ENCODE results near the gene RIPK3. TPM values are rescaled to one million over a fixed set of nuclear protein-coding genes. Genes with fewer than 3 reads are reported as not detected.

Gene RIPK3
- total and polyA plus RNA-seq, 8 donors: 6.4 to 42.6 (median 13.5) TPM

DNA sequence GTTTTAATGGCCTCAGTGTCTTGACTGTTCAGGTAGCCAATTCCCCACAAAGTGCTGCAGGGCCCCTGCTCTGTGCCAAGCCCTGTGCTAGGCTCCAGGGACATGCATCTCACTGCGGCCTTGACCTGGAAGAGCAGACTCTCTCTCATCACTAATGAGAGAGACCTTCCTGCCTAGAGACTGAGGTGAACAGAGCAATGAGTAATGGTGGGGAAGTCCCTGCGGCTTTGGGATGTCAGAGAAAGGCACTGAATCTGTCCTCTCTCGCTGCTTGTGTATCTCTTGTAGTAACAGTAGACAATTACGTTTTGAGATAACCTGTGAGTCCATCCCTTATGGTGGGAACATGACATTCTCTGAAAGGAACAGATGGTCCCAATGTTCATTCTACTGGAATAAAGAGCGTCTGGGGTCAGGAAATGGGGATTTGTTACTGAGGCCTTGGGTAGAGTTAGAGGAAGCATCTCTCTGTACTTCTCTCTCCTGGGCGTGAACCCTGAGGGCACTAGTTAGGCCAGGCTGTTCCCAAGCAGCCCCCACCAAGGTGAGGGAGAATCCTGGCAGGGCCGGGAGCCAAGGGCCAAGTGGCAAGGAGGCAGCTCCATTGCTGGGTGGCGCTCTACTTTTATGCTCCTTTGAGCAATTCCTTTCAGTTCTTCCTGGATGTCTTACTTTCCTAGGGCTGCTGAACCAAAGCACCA is 41.7 kb upstream of the RIPK3 start:
- peak in 1 of 2 donors; percentile 8 for DNase-seq
- no peak overlapping the region for H3K27ac ChIP-seq
- 76 to 91% (median 88%) methylated on average over 8 of the region's 8 CpGs for WGBS, 5 donors
- intact Hi-C loops (cut with DNase I; ENCODE audit: low total_unique reads): no loop called here
- peaks cover 0 to 14% (median 7%) of the 10 kb centered on the region in 4 donors for H3K36me3 ChIP-seq
- H3K9me3 ChIP-seq: no peaks in the 10 kb centered on the region
- H3K4me1 ChIP-seq: peaks cover 0 to under 1% (median 0%) of the 10 kb centered on the region in 4 donors
- H3K27me3 ChIP-seq: no peaks in the 10 kb centered on the region
- no peak for TF ChIP-seq EP300 (IDR thresholded peaks at IDR 0.05)
- no peak for TF ChIP-seq POLR2AphosphoS5 (IDR thresholded peaks at IDR 0.05)
- TF ChIP-seq POLR2A (IDR thresholded peaks at IDR 0.05): no peak
- no peak for TF ChIP-seq CTCF (IDR thresholded peaks at IDR 0.05)
- H3K4me3 ChIP-seq: no peak overlapping the region

- H3K4me1 ChIP-seq: no peaks in the 10 kb centered on the region
- intact Hi-C loops (cut with DNase I; ENCODE audit: low total_unique reads): no loop called here
- H3K27me3 ChIP-seq: no peaks in the 10 kb centered on the region
- TF ChIP-seq CTCF (IDR thresholded peaks at IDR 0.05): no peak
- TF ChIP-seq EP300 (IDR thresholded peaks at IDR 0.05): no peak
- no peak for TF ChIP-seq POLR2A (IDR thresholded peaks at IDR 0.05)
- no peak for TF ChIP-seq POLR2AphosphoS5 (IDR thresholded peaks at IDR 0.05)
- no peak overlapping the region for H3K4me3 ChIP-seq
- H3K36me3 ChIP-seq: peaks cover 0 to 28% (median 18%) of the 10 kb centered on the region in 4 donors
- WGBS, 5 donors: 76 to 85% (median 81%) methylated on average over 15 of the region's 15 CpGs
- no peak overlapping the region for H3K27ac ChIP-seq
- H3K9me3 ChIP-seq: no peaks in the 10 kb centered on the region
- DNase-seq: peak in 1 of 2 donors; percentile 16
These were observed 40.3 kb upstream of the RIPK3 start for GRCh38 chr14:24379907-24380730.

DNA sequence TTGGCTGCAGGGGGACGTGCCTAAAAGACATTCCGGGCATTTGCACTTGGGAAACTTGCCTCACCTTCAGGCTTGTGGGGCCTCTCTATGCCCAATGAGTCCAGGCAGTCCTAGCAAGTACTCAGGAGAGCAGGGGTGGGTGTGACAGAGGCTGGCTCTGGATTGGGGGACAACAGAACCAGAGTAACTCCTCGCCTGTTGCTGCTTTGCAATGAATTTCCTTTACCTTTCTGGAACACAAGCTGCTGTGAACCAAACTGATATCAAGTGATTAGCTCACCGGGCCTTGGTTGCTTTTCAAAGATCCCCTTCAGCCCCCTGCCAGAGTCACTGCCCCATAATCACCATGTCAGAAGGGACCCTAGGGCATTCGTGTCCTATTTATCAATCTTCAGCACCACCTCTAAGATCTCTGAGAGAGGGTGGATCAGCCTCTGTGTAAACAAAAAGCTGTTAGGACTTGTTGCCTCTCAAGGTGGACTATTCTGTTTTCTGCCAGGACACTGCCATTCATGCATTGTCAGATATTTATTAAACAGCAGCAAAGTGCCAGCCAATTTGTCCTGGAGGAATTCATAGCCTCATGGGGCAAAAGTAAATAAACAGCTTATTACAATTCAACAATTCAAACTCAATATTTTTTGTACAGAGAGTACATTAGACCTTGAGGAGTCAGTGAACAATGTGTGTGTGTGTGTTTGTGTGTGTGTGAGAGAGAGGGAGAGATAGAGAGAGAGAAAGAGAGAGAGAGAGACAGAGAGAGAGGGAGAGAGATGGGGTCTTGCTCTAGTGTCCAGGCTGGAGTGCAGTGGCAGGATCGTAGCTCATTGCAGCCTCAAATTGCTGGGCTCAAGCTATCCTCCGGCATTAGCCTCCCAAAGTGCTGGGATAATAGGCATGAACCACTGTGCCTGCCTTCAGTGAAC is 39.5 kb upstream of the RIPK3 start:
- no peaks in the 10 kb centered on the region for H3K9me3 ChIP-seq
- no peak for DNase-seq
- no peak overlapping the region for H3K4me3 ChIP-seq
- H3K36me3 ChIP-seq: peaks cover 0 to 37% (median 24%) of the 10 kb centered on the region in 4 donors
- 67 to 75% (median 71%) methylated on average over 7 of the region's 7 CpGs for WGBS, 5 donors
- H3K27ac ChIP-seq: no peak overlapping the region
- intact Hi-C loops (cut with DNase I; ENCODE audit: low total_unique reads): no loop called here
- H3K27me3 ChIP-seq: no peaks in the 10 kb centered on the region
- H3K4me1 ChIP-seq: no peaks in the 10 kb centered on the region
- TF ChIP-seq CTCF (IDR thresholded peaks at IDR 0.05) (no peak), EP300 (IDR thresholded peaks at IDR 0.05) (no peak), POLR2AphosphoS5 (IDR thresholded peaks at IDR 0.05) (no peak), POLR2A (IDR thresholded peaks at IDR 0.05) (no peak)

- 67 to 92% (median 84%) methylated on average over 3 of the region's 3 CpGs for whole genome bisulfite sequencing, 5 donors
- Histone ChIP-seq H3K4me1 (no peaks in the 10 kb centered on the region), H3K36me3 (peaks cover 0 to 46% (median 31%) of the 10 kb centered on the region in 4 donors), H3K9me3 (no peaks in the 10 kb centered on the region), H3K4me3 (no peak overlapping the region), H3K27ac (no peak overlapping the region), H3K27me3 (no peaks in the 10 kb centered on the region)
- intact Hi-C loops (cut with DNase I; ENCODE audit: low total_unique reads): no loop called here
- TF ChIP-seq POLR2A (IDR thresholded peaks at IDR 0.05) (no peak), EP300 (IDR thresholded peaks at IDR 0.05) (no peak), POLR2AphosphoS5 (IDR thresholded peaks at IDR 0.05) (no peak), CTCF (IDR thresholded peaks at IDR 0.05) (no peak)
- peak in 1 of 2 donors; percentile 4 for DNase-seq
These were observed 38.5 kb upstream of the RIPK3 start for GRCh38 chr14:24378327-24378726.
